B cell (primary cell): ENCODE measurements around the gene TERB1. TPM values are rescaled to one million over a fixed set of nuclear protein-coding genes. Genes with fewer than 3 reads are reported as not detected.
"Not testable (repeated sequence)": the region's sequence is repeated elsewhere in the genome, so short reads cannot be mapped to it uniquely, and the experiment has no call there.

ENCODE experiments used
- ATAC-seq: fragments of 200-7000 bp; cut with Tn5 transposase; one replicate; pipeline ENCODE4 v1.10.0; 2021; ENCODE audit warnings: low read depth, mild to moderate bottlenecking, moderate number of reproducible peaks, moderate library complexity
- CTCF ChIA-PET: fragments of 350-600 bp; sonication (Branson Sonifier 250); formaldehyde crosslinking; loops from one replicate; lab custom pipeline; 2021; ENCODE audit warnings: antibody characterized with exemption, inconsistent platforms; lab: Charles Lee
- POLR2A ChIA-PET: fragments of 350-600 bp; sonication (Branson Sonifier 250); formaldehyde crosslinking; loops from one replicate; lab custom pipeline; 2021; ENCODE audit warnings: antibody characterized with exemption; lab: Charles Lee
- DNase-seq: peaks from one replicate; pipeline ENCODE4 v3.0.0; 2013
- H2AFZ ChIP-seq: 2 replicates; pipeline ENCODE4 v1.6.1; 2012; ENCODE audit warnings: mild to moderate bottlenecking, low read depth, low read length; ENCODE audit not compliant: insufficient read depth, poor library complexity, severe bottlenecking
- H3K27ac ChIP-seq, 2 donors: 1 replicate in 1 of 2; 2 replicates in 1 of 2; pipeline ENCODE4 v1.5.1; 2012 to 2013; ENCODE audit warnings: low read length in 2 of 2, mild to moderate bottlenecking in 2 of 2, moderate library complexity in 1 of 2
- H3K27me3 ChIP-seq, 4 experiments: fragments of 200-600 bp in 1 of 4; sonication (generic) in 1 of 4; replicated peaks in 1 of 4; 1 replicate in 2 of 4; 2 replicates in 2 of 4; pipeline versions ENCODE4 v1.6.1 to v1.7.0; 2013 to 2016; ENCODE audit warnings: low read length in 3 of 4, mild to moderate bottlenecking in 2 of 4, mixed read lengths in 1 of 4, moderate library complexity in 1 of 4; ENCODE audit not compliant: insufficient read depth in 4 of 4, control insufficient read depth in 3 of 4; ENCODE audit errors: control extremely low read depth in 1 of 4
- H3K36me3 ChIP-seq, 2 experiments: replicated peaks in 1 of 2; 1 replicate in 1 of 2; 2 replicates in 1 of 2; pipeline versions ENCODE4 v1.6.1 to v1.7.1; 2013; ENCODE audit warnings: low read length in 1 of 2; ENCODE audit not compliant: insufficient read depth in 2 of 2, control insufficient read depth in 1 of 2; ENCODE audit errors: control extremely low read depth in 1 of 2, extremely low read depth in 1 of 2
- H3K4me1 ChIP-seq, 2 donors: fragments of 200-600 bp in 1 of 2; sonication (generic) in 1 of 2; 1 replicate in 1 of 2; 2 replicates in 1 of 2; pipeline versions ENCODE4 v1.5.1 to v1.6.1; 2013 to 2017; ENCODE audit warnings: low read length in 2 of 2; ENCODE audit not compliant: control insufficient read depth in 2 of 2, insufficient read depth in 2 of 2
- H3K4me2 ChIP-seq: replicated peaks from 2 replicates; pipeline ENCODE3; 2012; ENCODE audit warnings: mild to moderate bottlenecking, low read depth, low read length; ENCODE audit not compliant: poor library complexity, severe bottlenecking
- H3K4me3 ChIP-seq, 5 experiments: fragments of 200-600 bp in 1 of 5; sonication (generic) in 1 of 5; 1 replicate in 3 of 5; 2 replicates in 2 of 5; pipeline versions ENCODE4 v1.5.1 to v1.7.0; 2011 to 2016; ENCODE audit warnings: low read length in 4 of 5, mild to moderate bottlenecking in 4 of 5, low read depth in 2 of 5, control low read depth in 1 of 5, moderate library complexity in 1 of 5; ENCODE audit not compliant: insufficient read depth in 1 of 5; ENCODE audit errors: control extremely low read depth in 1 of 5, extremely low read depth in 1 of 5
- H3K79me2 ChIP-seq: fragments of 200-600 bp; sonication (generic); one replicate; pipeline ENCODE4 v1.6.0; 2016; ENCODE audit warnings: low read length; ENCODE audit not compliant: control insufficient read depth, insufficient read depth
- H3K9ac ChIP-seq: fragments of 200-600 bp; sonication (generic); 2 replicates; pipeline ENCODE4 v1.6.1; 2017; ENCODE audit warnings: mild to moderate bottlenecking, low read length, moderate library complexity
- H3K9me3 ChIP-seq, 3 donors: one replicate each; pipeline versions ENCODE4 v1.6.1 to v1.7.1; 2013; ENCODE audit warnings: low read length in 2 of 3; ENCODE audit not compliant: control insufficient read depth in 2 of 3, insufficient read depth in 1 of 3; ENCODE audit errors: control extremely low read depth in 1 of 3
- H4K20me1 ChIP-seq: 2 replicates; pipeline ENCODE4 v1.6.0; 2012; ENCODE audit warnings: mild to moderate bottlenecking, low read length; ENCODE audit not compliant: insufficient read depth, control insufficient read depth, poor library complexity, severe bottlenecking
- H3K27ac Mint-ChIP-seq: one replicate; pipeline ENCODE4 v1.8.0; 2021; ENCODE audit warnings: mixed read lengths
- H3K27me3 Mint-ChIP-seq: one replicate; pipeline ENCODE4 v1.8.0; 2021; ENCODE audit warnings: mixed read lengths
- H3K4me1 Mint-ChIP-seq: one replicate; pipeline ENCODE4 v1.8.0; 2021; ENCODE audit warnings: mixed read lengths
- H3K4me3 Mint-ChIP-seq: one replicate; pipeline ENCODE4 v1.8.0; 2021; ENCODE audit warnings: mixed read lengths
- H3K9me3 Mint-ChIP-seq: one replicate; pipeline ENCODE4 v1.8.0; 2022; ENCODE audit warnings: mixed read lengths; ENCODE audit not compliant: insufficient read depth
- EZH2 ChIP-seq: IDR thresholded peaks from 2 replicates; pipeline ENCODE4 v1.6.1; 2012; ENCODE audit warnings: borderline replicate concordance, low read depth, mild to moderate bottlenecking, moderate library complexity, low read length; ENCODE audit not compliant: insufficient read depth, poor library complexity, severe bottlenecking
- WGBS: methylation state at CpG from one replicate; pipeline ENCODE4 v1.1.5; 2013; ENCODE audit warnings: missing lambda C conversion rate; ENCODE audit not compliant: insufficient coverage; 5-methylcytosine and 5-hydroxymethylcytosine counted together
- intact Hi-C: fragments of 100-400 bp; cut with micrococcal nuclease; formaldehyde crosslinking; loops from one replicate; pipeline ENCODE4 v1.10.0; 2022
- polyA plus RNA-seq: library from polyadenylated mRNA; depleted of rRNA; stranded (reverse); fragments of >200 nt; gene quantifications from 2 replicates; pipeline ENCODE4 v1.2.3, GENCODE V29; 2012
- total RNA-seq, 2 donors: library from RNA; stranded (reverse); fragments of 120-200 nt in 1 of 2; gene quantifications; 1 replicate in 1 of 2; 2 replicates in 1 of 2; pipeline versions ENCODE4 v1.2.3 to v1.2.4, GENCODE V29; 2013 to 2022
- TF ChIP-seq, protein P1 (sequence below): fragments of 200-600 bp; IDR thresholded peaks from one replicate; pipeline ENCODE4 v1.8.0; 2022; ENCODE audit warnings: antibody characterized with exemption, mild to moderate bottlenecking

TERB1 gene
- total and polyA plus RNA-seq, 2 donors (not counting 1 experiment from before 2014, with no cell fraction given) = 0.71 TPM; not detected in 1

DNA sequence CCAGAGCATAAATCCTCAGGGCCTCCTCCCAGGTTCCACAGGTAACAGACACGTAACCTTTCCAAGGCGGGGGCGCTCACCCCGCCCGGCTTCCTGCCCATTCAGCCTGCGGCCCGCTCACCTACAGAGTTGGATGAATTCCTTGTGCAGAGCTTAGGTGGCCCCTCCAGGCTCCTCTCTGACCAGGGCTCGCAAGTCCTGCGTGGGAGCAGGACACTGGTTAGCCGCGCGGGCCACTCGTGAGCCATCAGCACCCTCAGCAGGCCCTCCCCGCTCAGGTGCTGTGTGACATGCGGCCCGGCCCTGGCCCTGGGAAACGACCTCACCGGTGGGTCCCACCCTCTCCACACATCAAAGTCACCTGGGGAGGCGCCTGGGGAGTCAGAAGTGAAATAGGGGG is 528 bp downstream of the TERB1 start:
- POLR2A ChIA-PET = no interaction called here
- Histone ChIP-seq H3K27ac (no peak overlapping the region), H3K9me3 (peaks cover 0 to 14% (median 0%) of the 10 kb centered on the region in 3 donors), H3K79me2 (no peaks in the 10 kb centered on the region), H4K20me1 (no peaks in the 10 kb centered on the region), H3K4me2 (no peak overlapping the region), H2AFZ (no peak overlapping the region), H3K9ac (no peak overlapping the region), H3K4me1 (no peaks in the 10 kb centered on the region), H3K4me3 (no peak overlapping the region), H3K36me3 (peaks cover 5 to 25% of the 10 kb centered on the region in 2 experiments), H3K27me3 (no peaks in the 10 kb centered on the region)
- Mint-ChIP-seq H3K27ac (no peak overlapping the region), H3K4me1 (no peaks in the 10 kb centered on the region), H3K9me3 (no peaks in the 10 kb centered on the region), H3K27me3 (no peaks in the 10 kb centered on the region), H3K4me3 (no peak overlapping the region)
- intact Hi-C loops = no loop called here
- 100% methylated on average over 13 of the region's 19 CpGs for WGBS
- TF ChIP-seq, protein P1, sequence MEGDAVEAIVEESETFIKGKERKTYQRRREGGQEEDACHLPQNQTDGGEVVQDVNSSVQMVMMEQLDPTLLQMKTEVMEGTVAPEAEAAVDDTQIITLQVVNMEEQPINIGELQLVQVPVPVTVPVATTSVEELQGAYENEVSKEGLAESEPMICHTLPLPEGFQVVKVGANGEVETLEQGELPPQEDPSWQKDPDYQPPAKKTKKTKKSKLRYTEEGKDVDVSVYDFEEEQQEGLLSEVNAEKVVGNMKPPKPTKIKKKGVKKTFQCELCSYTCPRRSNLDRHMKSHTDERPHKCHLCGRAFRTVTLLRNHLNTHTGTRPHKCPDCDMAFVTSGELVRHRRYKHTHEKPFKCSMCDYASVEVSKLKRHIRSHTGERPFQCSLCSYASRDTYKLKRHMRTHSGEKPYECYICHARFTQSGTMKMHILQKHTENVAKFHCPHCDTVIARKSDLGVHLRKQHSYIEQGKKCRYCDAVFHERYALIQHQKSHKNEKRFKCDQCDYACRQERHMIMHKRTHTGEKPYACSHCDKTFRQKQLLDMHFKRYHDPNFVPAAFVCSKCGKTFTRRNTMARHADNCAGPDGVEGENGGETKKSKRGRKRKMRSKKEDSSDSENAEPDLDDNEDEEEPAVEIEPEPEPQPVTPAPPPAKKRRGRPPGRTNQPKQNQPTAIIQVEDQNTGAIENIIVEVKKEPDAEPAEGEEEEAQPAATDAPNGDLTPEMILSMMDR = no peak
- no peak for TF ChIP-seq EZH2
- no peak for DNase-seq
- CTCF ChIA-PET = interaction anchor here (0.8 kb wide), 1 partner anchor 30 kb away, joined by 3 read pairs; the partner anchor contains the start of gene NAE1
- ATAC-seq = no peak

DNA sequence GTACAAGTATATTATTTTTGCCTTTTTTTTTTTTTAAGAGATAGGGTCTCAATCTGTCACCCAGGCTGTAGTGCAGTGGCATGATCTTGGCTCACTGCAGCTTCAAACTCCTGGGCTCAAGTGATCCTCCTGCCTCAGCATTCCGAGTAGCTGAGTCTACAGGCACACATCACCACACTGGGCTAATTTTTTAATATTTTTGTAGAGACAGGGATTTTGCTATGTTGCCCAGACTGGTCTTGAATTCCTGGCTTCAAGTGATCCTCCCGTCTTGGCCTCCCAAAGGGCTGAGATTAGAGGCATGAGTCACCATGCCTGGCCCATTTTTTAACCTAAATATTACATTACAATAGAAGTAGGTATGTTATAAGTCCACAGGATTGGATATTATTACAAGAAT is 3.2 kb downstream of the TERB1 start:
- WGBS = no CpG with 5 or more reads among the region's 2 CpGs
- H3K27me3 Mint-ChIP-seq = no peaks in the 10 kb centered on the region
- H2AFZ ChIP-seq = no peak overlapping the region
- H3K4me2 ChIP-seq = no peak overlapping the region
- H3K9ac ChIP-seq = no peak overlapping the region
- no peak overlapping the region for H3K4me3 ChIP-seq
- peaks cover 0 to 9% of the 10 kb centered on the region in 2 experiments for H3K36me3 ChIP-seq
- H4K20me1 ChIP-seq = no peaks in the 10 kb centered on the region
- CTCF ChIA-PET = no interaction called here
- no peaks in the 10 kb centered on the region for H3K4me1 ChIP-seq
- H3K79me2 ChIP-seq = no peaks in the 10 kb centered on the region
- H3K4me1 Mint-ChIP-seq = no peaks in the 10 kb centered on the region
- intact Hi-C loops = no loop called here
- DNase-seq (no peak), ATAC-seq (no peak)
- H3K9me3 Mint-ChIP-seq = no peaks in the 10 kb centered on the region
- no peak overlapping the region for H3K27ac Mint-ChIP-seq
- POLR2A ChIA-PET = no interaction called here
- H3K27me3 ChIP-seq = no peaks in the 10 kb centered on the region
- H3K27ac ChIP-seq = no peak overlapping the region
- H3K9me3 ChIP-seq = peaks cover 0 to 14% (median 0%) of the 10 kb centered on the region in 3 donors
- TF ChIP-seq, protein P1 = no peak
- no peak for TF ChIP-seq EZH2
- no peak overlapping the region for H3K4me3 Mint-ChIP-seq

DNA sequence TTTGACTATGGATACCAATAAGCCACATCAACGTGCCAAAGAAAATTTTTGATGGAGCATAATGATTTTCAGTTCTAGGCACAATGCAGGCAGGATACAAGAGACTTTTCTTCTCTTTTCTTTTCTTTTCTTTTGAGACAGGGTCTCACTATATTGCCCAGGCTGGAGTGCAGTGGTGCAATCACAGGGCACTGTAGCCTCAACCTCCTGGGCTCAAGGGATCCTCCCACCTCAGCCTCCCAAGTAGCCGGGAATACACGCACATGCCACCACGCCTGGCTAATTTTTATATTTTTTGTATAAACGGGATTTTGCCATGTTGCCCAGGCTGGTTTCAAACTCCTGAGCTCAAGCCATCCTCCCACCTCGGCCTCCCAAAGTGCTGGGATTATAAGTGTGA is 7.4 kb downstream of the TERB1 start:
- H2AFZ ChIP-seq, DNase-seq, H4K20me1 ChIP-seq, H3K4me3 Mint-ChIP-seq, H3K4me1 Mint-ChIP-seq, H3K27ac Mint-ChIP-seq, CTCF ChIA-PET, H3K4me2 ChIP-seq, H3K4me1 ChIP-seq, H3K36me3 ChIP-seq, H3K9me3 ChIP-seq, H3K4me3 ChIP-seq, H3K27ac ChIP-seq, H3K27me3 Mint-ChIP-seq, POLR2A ChIA-PET, intact Hi-C loops, H3K9ac ChIP-seq, H3K79me2 ChIP-seq, H3K9me3 Mint-ChIP-seq, H3K27me3 ChIP-seq, ATAC-seq: not testable (repeated sequence)
- 0% methylated on average over 1 of the region's 6 CpGs for WGBS
